Testis (tissue), 5 donors: Measurements from ENCODE around the gene CAMK2N1. TPM values are rescaled to one million over a fixed set of nuclear protein-coding genes. Genes with fewer than 3 reads are reported as not detected.

Source experiments
- DNase-seq: peaks from one replicate; pipeline ENCODE4 v3.0.0-alpha.2; 2019
- H3K27ac ChIP-seq, 2 donors: fragments of 200-600 bp; sonication (generic); one replicate each; pipeline ENCODE4 v1.5.1; 2019
- H3K27me3 ChIP-seq: fragments of 200-600 bp; sonication (generic); one replicate; pipeline ENCODE4 v1.5.1; 2019
- H3K36me3 ChIP-seq: fragments of 200-600 bp; sonication (generic); one replicate; pipeline ENCODE4 v1.5.1; 2017; ENCODE audit warnings: low read depth; ENCODE audit errors: missing control alignments
- H3K4me1 ChIP-seq: fragments of 200-600 bp; sonication (generic); one replicate; pipeline ENCODE4 v1.5.1; 2019
- H3K4me3 ChIP-seq, 2 donors: fragments of 200-600 bp; sonication (generic); one replicate each; pipeline ENCODE4 v1.5.1; 2017 to 2019
- H3K9me3 ChIP-seq: fragments of 200-600 bp; sonication (generic); one replicate; pipeline ENCODE4 v1.5.1; 2017
- POLR2A ChIP-seq: fragments of 450-650 bp; IDR thresholded peaks from one replicate; pipeline ENCODE4 v1.6.1; 2017; ENCODE audit warnings: antibody characterized with exemption, mild to moderate bottlenecking, moderate library complexity
- WGBS, 2 donors: methylation state at CpG; one replicate each; pipeline ENCODE4 v1.1.5; 2018; 5-methylcytosine and 5-hydroxymethylcytosine counted together
- intact Hi-C: fragments of 100-400 bp; cut with DNase I; formaldehyde crosslinking; loops from one replicate; pipeline ENCODE4 v1.15.1; 2023; ENCODE audit warnings: low total_unique reads
- long read RNA-seq, 2 donors: transcript quantifications; one replicate each; lab custom pipeline, GENCODE V29; 2026
- polyA plus RNA-seq: library from polyadenylated mRNA; stranded (reverse); fragments of 350-450 nt; fragmentation: Illumina TruSeq; extraction: RNeasy Lipid Tissue Mini Kit (QIAGEN cat#74804); gene quantifications from one replicate; pipeline ENCODE4 v1.2.3, GENCODE V29; 2014; ENCODE audit warnings: low read depth, low replicate concordance; ENCODE audit not compliant: insufficient read depth
- total RNA-seq, 2 donors: library from RNA; depleted of rRNA; stranded (reverse); fragments of >200 nt; gene quantifications; one replicate each; pipeline ENCODE4 v1.2.3, GENCODE V29; 2016
- TF ChIP-seq, protein P1 (sequence below), 3 experiments: fragments of 450-650 bp in 2 of 3; fragments of 200-600 bp in 1 of 3; sonication (generic) in 1 of 3; IDR thresholded peaks; one replicate each; pipeline ENCODE4 v1.5.1; 2016 to 2019; ENCODE audit warnings: antibody characterized with exemption in 3 of 3, mild to moderate bottlenecking in 2 of 3, moderate library complexity in 1 of 3

Gene CAMK2N1
- 1 to 10 TPM; 7.8 to 9.5 TPM for total RNA-seq
- polyA plus RNA-seq, result 12.3 TPM
- long read RNA-seq, donor 1, transcript CAMK2N1-201 (2 exons, 2,336 nt), result major isoform, 41 of 41 reads
- long read RNA-seq, donor 1, partial matches to known transcripts, result 0 of 41 reads
- long read RNA-seq, donor 1, other reads (novel, unspliced or antisense), result 0 of 41 reads
- long read RNA-seq, donor 2, transcript CAMK2N1-201 (2 exons, 2,336 nt), result major isoform, 14 of 31 reads
- long read RNA-seq, donor 2, partial matches to known transcripts, result 17 of 31 reads
- long read RNA-seq, donor 2, other reads (novel, unspliced or antisense), result 0 of 31 reads

DNA sequence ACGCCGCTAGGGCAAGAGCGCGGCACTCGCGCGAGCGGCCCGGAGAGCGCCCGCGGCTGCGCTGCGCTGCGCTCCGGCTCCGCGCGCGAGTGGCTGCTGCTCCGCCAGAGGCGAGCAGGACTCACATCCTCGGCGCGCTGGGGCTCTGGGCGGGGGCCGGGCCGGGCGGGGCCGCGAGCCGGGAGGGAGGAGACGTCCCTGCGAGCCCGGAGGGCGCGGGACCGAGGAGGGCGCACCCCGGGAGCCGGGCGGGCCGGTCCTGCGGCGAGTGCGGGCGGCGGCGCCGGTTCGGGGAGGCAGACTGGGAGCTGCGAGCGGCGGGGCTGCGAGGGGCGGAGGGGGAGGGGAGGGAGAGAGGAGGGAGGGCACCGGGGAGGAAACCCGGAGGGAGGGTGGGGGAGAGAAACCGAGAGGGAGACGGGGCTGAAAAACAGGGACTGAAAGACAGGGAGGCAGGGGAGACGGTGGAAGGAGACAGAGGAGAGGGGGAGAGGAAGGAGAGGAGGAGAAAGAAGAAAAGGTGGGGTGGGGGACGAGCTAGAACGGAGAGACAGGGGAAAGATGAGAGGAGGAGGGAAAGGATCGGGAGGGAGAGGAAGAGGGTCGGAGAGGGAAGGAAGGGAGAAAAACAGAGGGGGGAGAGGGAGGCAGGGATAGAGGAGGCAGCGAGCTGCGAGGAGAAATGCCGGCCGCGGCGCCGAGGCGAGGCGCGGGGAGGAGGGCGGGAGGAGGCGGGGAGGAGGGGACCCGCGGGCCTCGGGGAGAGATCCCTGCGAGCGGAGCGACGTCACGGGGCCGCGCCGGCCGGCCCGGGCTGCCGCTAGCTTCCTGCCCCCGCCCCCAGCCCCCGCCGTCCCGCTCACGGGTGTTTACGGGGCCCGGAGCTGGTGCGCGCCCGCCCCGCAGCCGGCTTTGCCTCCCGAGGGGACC, at the start of gene CAMK2N1:
Gene CAMK2N1, minus strand, starts transcription at position 684 of the 930 bp plus-strand sequence. CDS start 831 bp downstream, outside the sequence.
- peak within 1 kb of the TSS; percentile 58 to 71 for H3K4me3 ChIP-seq
- no peaks in the 10 kb centered on the region for H3K36me3 ChIP-seq
- peak within 1 kb of the TSS; percentile 80 to 83 for H3K27ac ChIP-seq
- no peaks in the 10 kb centered on the region for H3K9me3 ChIP-seq
- intact Hi-C loops, result no loop called here
- no peak for TF ChIP-seq POLR2A
- TF ChIP-seq, protein P1, sequence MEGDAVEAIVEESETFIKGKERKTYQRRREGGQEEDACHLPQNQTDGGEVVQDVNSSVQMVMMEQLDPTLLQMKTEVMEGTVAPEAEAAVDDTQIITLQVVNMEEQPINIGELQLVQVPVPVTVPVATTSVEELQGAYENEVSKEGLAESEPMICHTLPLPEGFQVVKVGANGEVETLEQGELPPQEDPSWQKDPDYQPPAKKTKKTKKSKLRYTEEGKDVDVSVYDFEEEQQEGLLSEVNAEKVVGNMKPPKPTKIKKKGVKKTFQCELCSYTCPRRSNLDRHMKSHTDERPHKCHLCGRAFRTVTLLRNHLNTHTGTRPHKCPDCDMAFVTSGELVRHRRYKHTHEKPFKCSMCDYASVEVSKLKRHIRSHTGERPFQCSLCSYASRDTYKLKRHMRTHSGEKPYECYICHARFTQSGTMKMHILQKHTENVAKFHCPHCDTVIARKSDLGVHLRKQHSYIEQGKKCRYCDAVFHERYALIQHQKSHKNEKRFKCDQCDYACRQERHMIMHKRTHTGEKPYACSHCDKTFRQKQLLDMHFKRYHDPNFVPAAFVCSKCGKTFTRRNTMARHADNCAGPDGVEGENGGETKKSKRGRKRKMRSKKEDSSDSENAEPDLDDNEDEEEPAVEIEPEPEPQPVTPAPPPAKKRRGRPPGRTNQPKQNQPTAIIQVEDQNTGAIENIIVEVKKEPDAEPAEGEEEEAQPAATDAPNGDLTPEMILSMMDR (IDR thresholded peaks at IDR 0.05), result no peak
- 0 to 1% methylated on average over 39 to 70 of the region's 104 CpGs for WGBS, 2 donors
- peaks cover 11% of the 10 kb centered on the region for H3K4me1 ChIP-seq
- no peaks in the 10 kb centered on the region for H3K27me3 ChIP-seq
- peak; percentile 72 for DNase-seq

DNA sequence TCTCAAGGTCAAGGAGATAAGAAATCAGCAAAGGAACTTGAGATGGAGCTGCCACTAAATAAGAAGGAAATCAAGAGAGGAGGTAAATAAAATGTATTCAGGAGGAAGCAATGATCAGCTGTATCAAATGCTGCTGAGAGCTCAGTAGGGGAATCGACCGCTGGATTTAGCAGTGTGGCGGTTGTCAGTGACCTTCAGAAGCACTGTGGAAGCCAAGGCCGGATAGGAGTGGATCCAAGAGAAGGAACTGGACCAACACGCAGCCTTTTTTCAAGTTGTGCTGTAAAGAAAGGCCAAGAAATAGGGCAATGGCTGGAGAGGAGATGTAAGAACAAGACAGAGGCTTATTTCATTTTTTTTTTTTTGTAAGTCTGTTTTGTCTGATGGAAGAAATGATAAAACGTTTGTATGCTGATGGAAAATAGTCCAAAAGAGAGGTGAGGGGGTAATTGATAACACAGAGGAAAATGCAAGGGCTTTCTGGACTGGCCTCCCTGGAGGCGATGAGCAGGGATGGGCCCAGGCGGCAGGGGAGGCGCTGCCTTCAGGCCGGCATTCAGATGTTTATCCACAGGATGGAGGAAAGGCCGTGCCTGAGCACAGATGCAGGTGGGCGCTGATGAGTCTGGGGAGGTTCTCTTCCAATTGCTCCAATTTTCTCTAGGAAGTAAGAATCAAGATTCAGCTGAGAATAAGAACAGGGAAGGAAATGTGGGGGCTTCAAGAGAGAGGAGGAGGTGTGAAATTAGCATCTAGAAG, 48.8 kb upstream of the CAMK2N1 start:
- intact Hi-C loops, result no loop called here
- Histone ChIP-seq H3K4me3 (no peak overlapping the region), H3K27ac (no peak overlapping the region), H3K36me3 (no peaks in the 10 kb centered on the region), H3K27me3 (no peaks in the 10 kb centered on the region), H3K9me3 (no peaks in the 10 kb centered on the region), H3K4me1 (peaks cover 16% of the 10 kb centered on the region)
- 48 to 51% methylated on average over 12 of the region's 12 CpGs for WGBS, 2 donors
- TF ChIP-seq, protein P1 (IDR thresholded peaks at IDR 0.05), result no peak
- TF ChIP-seq POLR2A, result no peak
- DNase-seq, result peak; percentile 41

DNA sequence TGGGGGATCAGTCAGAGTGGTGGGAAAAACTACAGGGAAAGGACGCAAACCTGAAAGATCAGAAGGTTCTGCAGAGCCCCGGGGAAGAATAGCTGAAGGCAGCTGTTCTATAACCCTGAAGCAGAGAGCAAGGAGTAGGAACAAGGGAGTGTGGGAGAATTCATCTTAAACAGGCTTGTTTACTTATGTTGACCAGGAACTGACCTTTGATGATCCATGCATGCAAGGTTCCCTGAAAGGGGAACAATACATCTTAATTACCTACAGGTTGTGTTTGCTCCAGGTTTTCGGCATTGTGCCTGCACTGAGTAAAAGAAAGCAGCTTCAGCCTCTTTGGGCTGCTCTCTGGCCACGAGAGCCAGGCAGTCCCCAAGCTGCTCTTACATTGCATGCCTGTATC, 47.6 kb upstream of the CAMK2N1 start:
- intact Hi-C loops, result no loop called here
- no peak for DNase-seq
- peaks cover 16% of the 10 kb centered on the region for H3K4me1 ChIP-seq
- no peak for TF ChIP-seq POLR2A
- TF ChIP-seq, protein P1 (IDR thresholded peaks at IDR 0.05), result no peak
- H3K36me3 ChIP-seq, result no peaks in the 10 kb centered on the region
- no peak overlapping the region for H3K27ac ChIP-seq
- H3K27me3 ChIP-seq, result no peaks in the 10 kb centered on the region
- H3K9me3 ChIP-seq, result no peaks in the 10 kb centered on the region
- H3K4me3 ChIP-seq, result no peak overlapping the region
- 65 to 71% methylated on average over 4 of the region's 4 CpGs for WGBS, 2 donors

DNA sequence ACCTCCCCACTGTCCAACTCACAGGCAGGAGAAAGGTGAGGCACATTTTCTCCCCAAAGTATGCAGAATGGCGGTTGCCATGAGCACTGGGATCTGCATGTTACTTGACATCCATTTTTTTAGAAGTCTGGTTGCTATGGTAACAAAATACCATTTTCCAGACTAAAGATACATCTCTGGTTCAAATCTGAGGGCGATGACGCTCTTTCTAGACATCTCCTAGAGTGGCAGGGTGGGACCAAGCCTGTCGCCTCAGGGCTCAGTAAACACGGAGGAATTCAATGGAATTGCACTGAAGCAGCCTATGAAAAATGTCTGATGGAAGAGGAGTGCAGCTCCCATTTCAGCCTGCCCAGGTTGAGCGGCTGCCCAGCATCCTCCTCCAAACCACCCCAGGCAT, 44.9 kb upstream of the CAMK2N1 start:
- H3K27ac ChIP-seq, result no peak overlapping the region
- H3K27me3 ChIP-seq, result no peaks in the 10 kb centered on the region
- TF ChIP-seq, protein P1 (IDR thresholded peaks at IDR 0.05), result no peak
- no peak for TF ChIP-seq POLR2A
- peaks cover 16% of the 10 kb centered on the region for H3K4me1 ChIP-seq
- intact Hi-C loops, result no loop called here
- no peaks in the 10 kb centered on the region for H3K9me3 ChIP-seq
- 84 to 85% methylated on average over 6 of the region's 6 CpGs for WGBS, 2 donors
- H3K4me3 ChIP-seq, result no peak overlapping the region
- DNase-seq, result no peak
- no peaks in the 10 kb centered on the region for H3K36me3 ChIP-seq
